GM21515 (cell line): Measurements from ENCODE around the gene TMEM106B.
"Not testable (repeated sequence)": the region's sequence is repeated elsewhere in the genome, so short reads cannot be mapped to it uniquely, and the experiment has no call there.

ENCODE experiments used
- ATAC-seq: cut with Tn5 transposase; IDR thresholded peaks from one replicate; pipeline ENCODE4 v1.9.1; 2021; ENCODE audit not compliant: unreplicated experiment

TMEM106B gene

GRCh38 chr7:12211054-12211710 is at the start of gene TMEM106B:
Gene TMEM106B, plus strand, starts transcription at chr7:12211294. Its CDS starts 3,517 bp downstream, at chr7:12214811.
- peak; percentile 95 for ATAC-seq

GRCh38 chr7:12162415-12163113 is 48.5 kb upstream of the TMEM106B start:
- no peak for ATAC-seq

- ATAC-seq = not testable (repeated sequence)
These were observed 43.0 kb upstream of the TMEM106B start for GRCh38 chr7:12168065-12168464.

- not testable (repeated sequence) for ATAC-seq
These were observed 40.9 kb upstream of the TMEM106B start for GRCh38 chr7:12169981-12170820.

- ATAC-seq = no peak
These were observed 37.4 kb upstream of the TMEM106B start for GRCh38 chr7:12173671-12174070.

- ATAC-seq = no peak
These were observed 36.2 kb upstream of the TMEM106B start for GRCh38 chr7:12174931-12175330.

- no peak for ATAC-seq
These were observed 32.8 kb upstream of the TMEM106B start for GRCh38 chr7:12178317-12178716.

GRCh38 chr7:12194426-12194825 is 16.7 kb upstream of the TMEM106B start:
- no peak for ATAC-seq

- ATAC-seq = no peak
These were observed 14.7 kb upstream of the TMEM106B start for GRCh38 chr7:12196386-12196785.

- ATAC-seq = no peak
These were observed 11.7 kb upstream of the TMEM106B start for GRCh38 chr7:12199363-12199762.

- ATAC-seq = no peak
These were observed 4.0 kb upstream of the TMEM106B start for GRCh38 chr7:12207046-12207445.

- ATAC-seq = no peak
These were observed 1.9 kb upstream of the TMEM106B start for GRCh38 chr7:12209221-12209620.

GRCh38 chr7:12210179-12211053 is 678 bp upstream of the TMEM106B start:
- ATAC-seq = peak; percentile 35

- ATAC-seq = no peak
These were observed 804 bp downstream of the TMEM106B start for GRCh38 chr7:12211711-12212485.

GRCh38 chr7:12217311-12217710 is 6.2 kb downstream of the TMEM106B start:
- no peak for ATAC-seq

- ATAC-seq = no peak
These were observed 9.4 kb downstream of the TMEM106B start for GRCh38 chr7:12220389-12221046.

GRCh38 chr7:12221414-12221813 is 10.3 kb downstream of the TMEM106B start:
- ATAC-seq = no peak

GRCh38 chr7:12222889-12223579 is 11.9 kb downstream of the TMEM106B start:
- ATAC-seq = peak; percentile 86

GRCh38 chr7:12225017-12225416 is 13.9 kb downstream of the TMEM106B start:
- not testable (repeated sequence) for ATAC-seq
